NCI-H2196 (cell line): Measurements from ENCODE around the gene PABPN1L.

ENCODE experiments used
- DNase-seq: peaks from one replicate; lab custom pipeline; 2025; ENCODE audit not compliant: unreplicated experiment; lab: John Stamatoyannopoulos, UW

Gene PABPN1L

DNA sequence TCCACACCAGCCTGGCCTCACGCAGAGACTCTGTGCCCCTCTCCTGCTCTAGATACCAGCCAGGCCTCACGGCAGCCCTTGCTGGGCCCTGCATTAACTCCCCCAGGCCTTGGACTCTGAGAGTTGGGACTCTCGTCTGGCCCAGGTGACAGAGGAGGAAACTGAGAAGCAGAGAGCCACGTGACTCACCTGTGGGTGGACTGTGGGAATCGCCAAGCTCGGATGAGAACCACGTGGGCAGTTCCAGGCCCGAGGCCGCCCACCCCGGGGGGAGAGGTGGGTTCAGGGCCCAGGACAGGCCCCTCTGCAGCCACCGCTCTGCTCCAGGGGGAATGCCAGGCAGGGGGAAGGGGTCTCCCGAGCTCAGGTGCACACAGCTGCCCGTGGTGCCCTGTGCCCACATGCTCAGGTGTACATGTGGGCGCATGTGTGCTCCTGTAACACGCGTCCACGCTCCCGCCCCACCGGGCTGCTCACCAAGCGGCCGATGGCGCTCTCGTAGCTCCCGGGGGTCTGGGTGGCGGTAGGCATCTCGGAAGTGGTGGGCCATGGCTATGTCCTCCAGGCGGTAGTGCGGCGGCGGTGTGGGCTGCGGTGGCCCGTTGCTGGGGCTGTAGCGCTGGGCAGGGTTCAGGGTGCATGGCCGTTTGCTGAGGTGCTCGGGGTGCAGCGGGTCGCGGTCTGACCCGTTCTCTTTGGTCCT is 18.3 kb upstream of the PABPN1L start:
- DNase-seq, result no peak

DNA sequence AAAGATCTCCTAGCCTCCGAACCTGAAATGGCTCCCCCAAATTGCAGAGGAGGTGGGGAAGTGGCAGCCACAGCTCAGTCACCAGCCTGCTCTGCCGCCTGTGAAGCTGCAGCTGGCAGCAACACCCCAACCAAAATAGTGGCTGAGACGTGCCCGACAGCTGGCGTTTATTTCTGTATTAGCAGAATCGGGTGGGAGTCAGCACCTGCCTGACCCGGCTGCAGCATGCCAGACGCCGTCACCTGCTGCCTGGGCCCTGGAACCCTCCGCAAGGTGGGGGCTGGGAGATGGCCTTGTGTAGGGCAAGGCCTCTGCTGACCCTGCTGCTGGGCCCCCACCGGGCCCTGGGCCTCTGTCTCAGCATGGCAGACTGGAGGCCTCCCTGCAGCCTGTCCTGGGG is 17.5 kb upstream of the PABPN1L start:
- no peak for DNase-seq

DNA sequence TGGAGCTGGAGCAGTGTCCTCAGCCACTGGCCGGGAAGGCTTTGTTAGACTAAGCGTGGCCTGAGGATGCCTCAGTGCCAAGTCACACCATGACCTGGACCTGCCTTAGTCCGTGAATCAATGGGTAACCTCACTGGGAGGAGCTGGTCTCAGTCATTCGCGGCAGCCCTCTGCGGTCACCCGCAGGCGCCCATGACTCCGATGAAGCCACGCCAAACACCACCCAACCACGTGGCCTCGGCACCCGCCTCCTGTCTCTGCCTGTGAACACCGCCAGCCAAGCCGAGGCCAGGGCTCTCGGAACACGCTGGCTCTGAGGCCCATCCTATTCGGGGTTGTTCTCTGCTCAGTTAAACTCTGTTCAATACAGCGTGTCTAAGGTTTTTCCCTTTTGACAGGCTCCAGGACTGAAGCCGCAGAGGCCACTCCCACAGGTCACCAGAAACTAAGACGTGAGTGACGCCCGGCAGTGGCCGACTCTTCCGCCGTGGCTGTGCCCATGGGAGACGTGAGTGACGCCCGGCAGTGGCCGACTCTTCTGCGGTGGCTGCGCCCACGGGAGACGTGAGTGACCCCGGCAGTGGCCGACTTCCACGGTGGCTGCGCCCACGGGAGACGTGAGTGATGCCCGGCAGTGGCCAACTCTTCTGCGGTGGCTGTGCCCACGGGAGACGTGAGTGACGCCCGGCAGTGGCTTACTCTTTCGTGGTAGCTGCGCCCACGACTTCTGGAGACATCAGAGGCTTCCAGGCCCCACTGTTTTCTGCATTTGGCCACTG is 16.8 kb upstream of the PABPN1L start:
- DNase-seq, result no peak

DNA sequence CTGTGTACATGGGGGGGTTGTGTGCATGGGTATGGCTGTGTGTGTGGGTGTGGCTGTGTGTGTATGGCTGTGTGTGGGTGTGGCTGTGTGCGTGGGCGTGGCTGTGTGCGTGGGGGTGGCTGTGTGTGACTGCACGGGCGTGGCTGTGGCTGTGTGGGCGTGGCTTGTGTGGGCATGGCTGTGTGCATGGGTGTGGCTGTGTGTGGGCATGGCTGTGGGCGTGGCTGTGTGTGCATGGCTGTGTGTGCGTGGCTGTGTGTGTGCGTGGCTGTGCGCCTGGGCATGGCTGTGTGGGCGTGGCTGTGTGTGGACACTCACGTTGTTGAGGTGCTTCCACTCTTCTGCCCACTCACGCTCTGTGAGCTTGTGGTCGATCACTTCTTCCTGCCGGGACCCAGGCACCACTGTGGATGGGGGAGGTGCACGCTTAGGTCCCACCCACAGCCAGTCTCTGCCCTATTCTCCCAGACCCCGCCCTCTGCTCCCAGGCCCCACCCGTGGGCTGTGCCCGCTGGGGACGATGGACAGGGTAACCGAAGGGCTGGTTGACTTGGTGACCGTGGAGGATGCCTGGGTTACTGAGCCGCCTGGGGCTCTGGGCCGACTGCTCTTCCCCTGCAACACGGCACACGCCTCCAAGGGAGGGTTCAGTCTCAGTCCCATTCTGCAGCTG is 16.0 kb upstream of the PABPN1L start:
- no peak for DNase-seq

DNA sequence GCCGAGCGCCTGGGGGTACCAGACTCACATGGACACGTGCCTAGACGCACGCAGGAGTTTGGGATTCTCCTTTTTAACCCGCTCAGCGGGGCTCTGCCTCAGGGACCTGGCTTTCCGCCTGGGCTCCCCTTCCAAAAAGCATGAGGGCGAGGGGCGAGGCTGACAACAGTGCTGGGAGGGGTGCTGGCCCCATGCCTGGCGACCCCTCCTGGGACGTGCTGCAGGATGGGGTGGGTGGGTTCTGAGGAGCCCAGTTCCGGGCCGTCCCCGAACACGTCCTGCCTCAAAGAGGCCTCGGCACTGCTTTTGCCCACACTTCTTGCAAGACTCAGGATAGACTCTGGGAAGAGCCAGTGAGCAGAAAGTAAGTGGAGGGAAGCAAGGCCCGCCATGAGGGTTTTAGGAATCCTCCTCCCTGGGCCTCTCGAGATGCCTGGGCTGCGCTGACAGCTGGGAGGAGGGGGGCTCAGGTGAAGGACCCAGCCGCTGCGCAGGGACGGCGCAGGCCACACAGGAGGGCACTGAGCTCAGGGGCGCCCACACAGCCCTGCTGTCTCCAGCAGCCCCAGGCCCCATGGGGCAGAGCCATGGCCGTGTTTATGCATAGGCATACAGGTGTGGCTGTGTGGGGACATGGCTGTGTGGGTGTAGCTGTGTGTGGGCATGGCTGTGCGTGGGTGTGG is 15.4 kb upstream of the PABPN1L start:
- no peak for DNase-seq

DNA sequence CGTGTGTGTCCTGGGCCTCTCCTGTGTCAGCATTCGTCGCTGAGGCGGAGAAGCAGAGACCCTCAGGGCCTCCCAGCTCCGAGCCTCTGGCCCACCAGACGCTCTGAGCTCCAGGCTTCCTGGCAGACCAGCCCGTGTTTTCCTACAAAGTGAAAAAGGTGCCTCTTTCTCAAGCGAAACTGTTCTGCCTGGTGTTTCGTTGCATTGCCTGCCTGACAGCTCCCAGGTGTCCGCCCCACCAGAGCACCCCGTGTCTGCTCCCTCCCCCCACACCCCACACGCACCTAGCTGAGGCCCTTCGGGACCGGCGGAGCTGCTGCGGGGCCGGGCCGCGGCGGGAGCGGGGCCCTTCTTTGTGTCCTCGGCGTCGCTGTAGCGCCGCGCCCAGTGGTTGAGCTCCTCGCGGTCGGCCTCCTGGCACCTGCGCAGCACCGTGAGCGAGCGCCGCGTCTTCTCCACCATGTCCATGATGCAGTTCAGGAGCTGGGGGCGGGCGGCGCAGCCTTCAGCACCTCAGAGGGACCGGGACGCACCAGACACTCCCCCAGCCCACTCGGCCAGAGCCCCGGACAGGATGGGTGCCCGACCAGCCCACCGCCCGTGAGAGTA is 14.7 kb upstream of the PABPN1L start:
- DNase-seq, result no peak

DNA sequence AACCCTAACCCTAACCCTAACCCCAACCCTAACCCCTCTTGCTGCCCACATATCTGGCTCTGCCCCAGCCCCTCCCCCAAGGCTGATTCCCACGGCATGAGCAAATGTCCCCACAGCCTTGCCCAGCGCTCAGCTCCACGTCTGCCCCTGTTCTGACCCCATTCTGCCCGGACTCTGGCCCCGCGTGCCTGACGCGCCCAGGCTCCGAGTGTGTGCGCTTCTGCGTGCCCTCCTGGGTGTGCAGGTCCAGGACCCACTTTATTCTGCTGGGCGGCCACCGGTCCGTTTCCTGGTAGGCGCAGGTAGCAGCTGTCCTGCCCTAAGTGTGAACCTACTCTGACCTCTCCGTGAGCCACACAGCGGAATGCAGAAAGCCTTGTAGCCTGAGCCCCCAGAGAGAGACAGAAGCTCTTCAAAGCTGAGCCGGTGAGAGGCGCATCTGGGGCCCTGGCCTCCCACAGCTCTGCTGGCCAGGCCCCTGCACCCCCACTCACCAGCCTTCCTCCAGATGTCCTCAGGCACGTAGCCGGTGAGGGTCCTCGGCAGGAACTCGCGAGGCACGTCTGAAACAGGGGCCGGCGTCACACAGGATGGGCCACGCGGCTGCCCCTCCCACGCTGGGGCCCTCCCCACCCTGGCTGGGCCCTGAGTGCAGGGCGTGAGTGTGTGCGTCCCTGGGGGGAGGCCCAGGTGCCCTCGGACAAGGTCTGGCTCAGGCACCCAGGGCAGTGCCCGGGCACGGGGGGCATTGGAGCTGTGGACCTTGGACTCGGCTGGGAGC is 14.0 kb upstream of the PABPN1L start:
- no peak for DNase-seq

DNA sequence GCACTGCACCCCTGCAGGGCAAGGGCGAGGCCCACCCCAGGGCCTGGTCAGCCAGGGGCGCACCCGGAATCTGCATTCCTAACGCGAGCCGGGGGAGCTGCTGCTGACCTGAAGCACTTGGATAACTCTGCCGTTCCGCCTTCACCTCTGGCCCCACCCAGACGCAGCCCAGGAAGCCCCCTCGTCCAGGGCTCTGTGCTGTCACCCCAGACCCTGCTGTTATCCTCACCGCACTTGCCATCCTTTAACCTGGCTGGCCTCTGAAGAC is 13.3 kb upstream of the PABPN1L start:
- DNase-seq, result no peak

DNA sequence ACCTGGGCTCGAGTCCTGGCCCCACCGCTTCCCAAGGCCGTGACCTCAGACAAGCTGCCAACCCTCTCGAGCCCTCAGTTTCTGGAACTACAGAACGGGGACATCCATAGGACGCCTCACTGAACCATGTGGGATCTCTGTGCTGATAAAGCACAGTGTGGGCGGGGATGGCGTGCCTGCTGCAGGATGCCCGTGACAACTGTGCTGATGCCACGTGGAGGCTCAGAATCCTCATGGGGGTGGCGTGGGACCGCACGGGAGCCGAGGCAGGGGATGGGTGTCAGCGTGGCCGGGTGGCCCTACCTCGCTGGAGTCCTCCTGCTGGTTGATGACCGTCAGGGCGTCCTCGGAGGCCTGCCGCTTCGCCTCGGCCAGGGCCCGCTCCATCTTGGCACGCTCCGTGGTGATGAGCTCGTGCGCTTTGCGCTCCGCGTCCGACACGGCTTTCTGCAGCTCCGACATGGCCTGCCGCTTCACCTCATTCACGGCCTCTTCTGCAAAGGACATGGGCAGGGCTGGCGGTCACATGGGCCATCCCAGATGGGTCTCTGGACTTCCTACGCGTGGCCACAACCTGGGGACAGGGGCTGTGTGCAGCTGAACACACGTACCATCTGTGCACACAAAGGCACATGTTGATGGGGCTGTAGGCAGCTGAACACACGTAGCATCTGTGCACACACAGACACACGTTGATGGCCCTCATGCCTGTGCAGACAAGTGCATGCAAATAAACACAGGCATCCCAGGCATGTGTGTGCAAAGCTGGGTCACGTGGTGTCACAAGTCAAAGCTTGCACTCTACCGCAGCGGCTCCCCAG is 12.7 kb upstream of the PABPN1L start:
- no peak for DNase-seq

DNA sequence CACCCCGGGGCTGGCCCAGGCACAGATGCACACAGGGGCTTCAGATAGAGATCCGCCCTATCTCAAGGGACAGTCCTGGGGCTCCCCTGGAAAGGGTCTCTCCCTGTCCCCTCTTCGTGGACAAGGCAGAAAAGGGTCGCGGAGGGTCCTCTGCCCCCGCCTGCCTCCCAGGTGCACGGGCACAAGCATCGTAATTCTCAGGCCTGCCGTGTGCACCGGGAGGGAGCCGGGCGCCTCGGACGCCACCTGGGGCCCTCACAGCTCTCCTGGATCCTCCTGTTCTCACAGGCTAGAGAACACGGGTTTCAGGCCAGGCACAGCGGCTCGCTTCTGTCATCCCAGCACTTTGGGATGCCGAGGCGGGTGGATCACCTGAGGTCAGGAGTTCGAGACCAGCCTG is 11.9 kb upstream of the PABPN1L start:
- no peak for DNase-seq

DNA sequence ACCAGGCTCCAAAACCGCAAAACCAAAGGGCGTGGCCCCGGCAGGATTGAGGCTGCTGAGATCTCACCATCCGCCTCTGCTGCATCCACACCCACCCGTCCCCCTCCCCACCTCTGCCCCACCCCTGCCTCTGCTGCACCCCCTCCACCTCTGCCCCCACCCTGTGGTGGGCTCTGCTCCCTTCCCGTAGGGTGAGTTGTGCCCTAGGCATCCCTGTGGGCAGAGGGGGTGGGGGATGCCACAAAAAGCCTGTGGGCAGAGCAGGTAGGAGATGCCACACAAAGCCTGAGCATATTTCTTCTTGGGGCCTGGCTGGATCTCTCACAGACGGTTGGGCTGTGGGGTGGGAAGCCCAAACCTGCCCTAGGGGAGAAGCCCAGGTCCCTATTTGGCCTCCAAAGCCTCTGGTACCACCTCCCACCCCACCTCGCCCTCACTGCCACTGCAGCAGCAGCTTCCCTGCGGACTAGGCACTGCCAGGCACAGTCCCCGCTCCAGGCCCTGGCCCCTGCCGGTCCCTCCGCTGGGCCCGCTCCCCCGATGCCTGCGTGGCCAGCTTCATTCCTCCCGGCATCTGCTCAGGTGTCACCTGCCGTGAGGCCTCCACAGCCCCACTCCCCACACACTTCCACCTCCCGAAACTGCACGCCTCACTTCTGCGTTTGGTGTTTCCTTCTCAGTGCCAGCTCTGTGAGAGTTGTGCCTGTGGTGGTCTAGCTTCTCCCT is 11.3 kb upstream of the PABPN1L start:
- DNase-seq, result no peak

DNA sequence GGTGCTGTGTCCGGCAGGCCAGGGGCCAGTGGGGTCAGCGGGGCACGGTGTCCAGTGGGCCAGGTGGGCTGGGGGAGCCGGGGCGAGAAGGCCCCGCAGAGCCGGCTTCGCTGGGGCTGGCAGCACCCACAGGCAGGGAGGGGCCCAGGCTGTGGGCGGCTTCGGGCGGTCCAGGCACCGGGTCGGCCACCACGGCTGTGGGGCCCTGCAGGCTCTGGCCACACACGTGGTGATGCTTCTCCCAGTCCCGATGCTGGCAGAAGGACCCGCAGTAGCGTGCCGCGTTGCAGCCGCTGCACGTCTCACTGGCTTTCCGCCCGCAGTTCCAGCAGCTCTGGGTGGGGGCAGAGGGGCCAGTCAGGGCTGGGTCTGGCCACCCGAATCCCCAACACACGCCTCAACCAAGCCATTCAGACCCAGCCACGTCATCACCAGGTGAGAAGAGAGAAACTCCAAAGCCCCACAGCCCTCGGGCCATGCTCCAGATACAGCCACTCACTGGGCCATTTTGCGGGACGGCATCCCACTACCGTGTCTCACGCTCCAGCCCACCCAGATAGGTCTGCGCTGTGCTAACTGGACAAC is 10.6 kb upstream of the PABPN1L start:
- no peak for DNase-seq

DNA sequence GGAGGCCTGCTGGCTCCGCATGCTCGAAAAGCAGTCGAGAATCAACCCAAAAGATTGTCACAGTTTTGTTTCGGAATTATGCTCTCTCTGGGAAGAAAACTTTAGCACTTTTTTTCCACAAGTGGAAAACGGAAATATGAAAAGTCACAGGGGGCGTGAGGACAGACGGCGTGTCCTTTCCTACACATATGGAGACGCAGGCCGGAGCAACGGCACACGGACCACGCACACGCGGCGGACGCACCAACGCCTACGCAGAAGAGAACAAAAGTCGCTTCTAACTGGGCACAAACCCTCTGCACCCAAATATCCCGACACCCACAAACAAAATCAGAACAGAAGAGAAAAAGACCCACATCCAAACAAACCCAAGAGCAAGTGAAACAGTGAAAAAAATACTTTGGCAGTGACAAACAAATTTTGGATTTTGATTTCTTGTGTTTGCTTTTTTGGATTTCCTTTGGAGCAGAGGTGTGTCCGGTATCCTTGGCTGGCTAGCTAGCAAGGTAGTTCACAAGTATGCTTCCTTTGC is 9.3 kb upstream of the PABPN1L start:
- no peak for DNase-seq

DNA sequence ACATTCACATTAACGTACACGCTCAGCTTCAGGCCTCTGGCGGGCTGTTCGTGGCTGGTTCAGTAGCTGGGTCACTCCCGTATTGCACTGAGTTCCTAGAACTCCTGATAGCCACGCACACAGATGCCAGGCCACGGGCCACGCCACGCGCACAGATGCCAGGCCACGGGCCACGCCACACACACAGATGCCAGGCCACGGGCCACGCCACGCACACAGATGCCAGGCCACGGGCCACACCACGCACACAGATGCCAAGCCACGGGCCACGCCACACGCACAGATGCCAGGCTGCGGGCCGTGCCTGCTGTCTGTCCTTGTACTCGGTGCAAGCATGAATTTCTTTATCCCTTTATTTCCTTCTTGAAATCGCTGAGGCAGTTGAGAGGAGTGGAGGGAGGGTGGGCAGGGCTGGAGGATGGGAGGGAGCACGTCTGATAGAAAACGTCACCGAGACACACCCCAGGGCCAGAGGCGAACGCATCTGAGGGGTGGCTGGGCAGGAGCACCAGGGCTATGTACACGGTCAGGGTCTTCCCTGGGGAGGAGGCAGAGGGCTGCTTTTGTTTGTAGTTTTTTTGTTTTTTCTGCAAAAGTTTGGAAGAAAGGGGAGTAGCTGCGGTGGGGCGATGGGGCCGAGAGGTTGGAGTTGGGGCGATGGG is 8.6 kb upstream of the PABPN1L start:
- no peak for DNase-seq

DNA sequence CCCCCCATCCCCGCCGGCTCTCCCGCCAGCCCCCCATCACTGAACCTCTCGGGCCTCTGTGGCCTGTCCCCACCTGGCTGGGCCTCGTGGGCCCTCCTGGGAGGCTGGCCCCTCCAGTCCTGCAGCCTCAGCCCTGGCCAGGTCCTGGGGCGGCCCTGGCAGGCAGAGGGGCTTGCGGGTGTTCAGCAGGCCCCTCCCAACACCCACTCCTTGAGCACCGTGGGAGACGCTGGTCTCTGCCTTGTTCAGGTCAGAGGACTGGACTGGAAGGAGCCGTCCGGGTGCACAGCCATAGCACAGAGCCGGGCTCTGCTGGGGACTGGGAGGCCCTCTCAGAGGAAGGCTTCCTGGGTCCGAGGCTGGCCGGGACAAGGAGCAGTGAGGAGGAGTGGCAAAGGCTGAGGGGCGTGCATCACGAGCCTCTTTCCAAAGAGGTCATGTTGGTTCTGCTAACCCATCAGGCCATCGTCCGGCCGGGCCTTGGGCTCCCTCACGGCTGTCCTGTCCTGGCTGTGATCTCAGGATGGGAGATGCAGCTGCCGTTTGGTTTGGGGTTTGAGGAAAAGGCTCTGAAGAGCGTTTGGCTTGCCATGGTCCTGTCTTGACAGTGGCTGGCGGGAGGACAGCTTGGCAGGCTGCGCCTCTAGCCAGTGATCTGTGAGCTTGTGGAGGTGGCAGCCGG is 6.3 kb upstream of the PABPN1L start:
- DNase-seq, result no peak

DNA sequence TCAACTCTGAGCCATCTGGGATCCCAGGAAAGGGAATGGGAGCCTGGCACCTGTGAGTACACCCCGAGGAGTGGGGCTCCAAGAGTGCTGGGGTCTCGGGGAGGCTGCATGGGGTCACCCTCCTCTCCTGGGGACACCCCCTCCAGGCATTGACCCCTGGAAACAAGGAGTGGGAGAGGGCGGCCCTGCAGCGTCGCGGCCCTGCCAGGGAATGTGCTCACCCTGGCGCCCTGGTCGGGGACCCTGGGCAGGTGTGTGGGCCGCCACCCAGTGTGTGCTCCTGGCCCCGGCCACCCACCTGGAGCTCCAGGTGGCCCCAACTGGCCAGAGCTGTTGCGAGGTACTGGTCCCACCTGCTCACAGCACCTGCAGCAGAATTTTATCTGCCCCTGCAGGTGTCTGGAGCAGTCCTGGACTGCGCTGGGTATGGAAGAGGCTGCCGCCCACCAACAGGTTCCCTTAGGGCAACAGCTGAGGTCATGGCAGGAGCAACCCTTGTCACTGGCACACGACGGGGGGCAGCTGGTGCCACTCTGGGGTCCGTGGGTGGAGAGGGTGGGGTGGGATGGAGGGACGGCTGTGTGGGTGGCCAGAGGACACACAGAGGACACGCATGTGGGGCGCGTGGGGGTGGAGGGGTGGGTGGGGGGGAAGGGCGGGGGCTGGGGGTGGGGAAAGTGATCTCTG is 5.4 kb upstream of the PABPN1L start:
- DNase-seq, result no peak

DNA sequence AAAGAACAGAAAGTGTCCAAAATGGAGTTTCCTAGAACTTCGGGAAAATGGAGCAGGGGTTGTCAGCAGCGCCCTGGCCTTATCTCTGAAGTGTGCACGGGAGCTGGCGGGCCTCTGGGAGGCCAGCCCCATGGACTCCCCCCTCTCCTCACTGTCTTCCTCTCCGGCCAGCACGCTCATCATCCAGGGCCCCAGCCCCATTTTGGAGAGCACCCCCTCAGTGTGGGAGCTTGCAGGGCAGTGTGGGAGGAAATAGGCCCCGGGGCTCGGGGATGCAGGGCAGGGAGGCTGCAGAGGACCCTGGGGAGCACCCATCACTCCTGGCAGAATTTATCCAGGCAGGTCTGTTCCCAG is 4.9 kb upstream of the PABPN1L start:
- no peak for DNase-seq
